K562 (cell line): ENCODE data around the gene UBE2G2. TPM values are rescaled to one million over a fixed set of nuclear protein-coding genes. Genes with fewer than 3 reads are reported as not detected.

Source experiments
- ATAC-seq: fragments of 200-7000 bp; cut with Tn5 transposase; 3 replicates; pipeline ENCODE4 v1.9.1; 2020; ENCODE audit warnings: moderate library complexity
- BruUV-seq: library from RNA; stranded (reverse); fragments of 400-500 nt; replicated peaks from 2 replicates; lab custom pipeline; 2021; lab: Mats Ljungman, UMichigan
- CTCF ChIA-PET: fragments of 300-600 bp; formaldehyde crosslinking; extraction: SDS; loops from one replicate; lab custom pipeline; 2021; ENCODE audit warnings: low intra/inter-chr PET ratio; lab: Yijun Ruan, JAX
- POLR2A ChIA-PET: fragments of 300-600, 350-650 bp; sonication (Branson Sonifier 250); formaldehyde crosslinking; extraction: SDS; loops from one replicate; lab custom pipeline; 2021; ENCODE audit warnings: antibody characterized with exemption, inconsistent platforms; lab: Yijun Ruan, JAX
- DNase-seq, 4 experiments: peaks; one replicate each; pipeline versions ENCODE4 v3.0.0 to v3.0.0-alpha.2; 2011 to 2018; ENCODE audit warnings: low spot score in 3 of 4, mixed read lengths in 3 of 4; ENCODE audit errors: extremely low read depth in 1 of 4
- FAIRE-seq: peaks from 2 replicates; lab custom pipeline; 2011; peaks lifted over from hg19 to GRCh38; lab: Jason Lieb, UNC
- H2AFZ ChIP-seq: 2 replicates; pipeline ENCODE4 v1.6.0; 2011; ENCODE audit warnings: low read depth, low read length, control low read depth, inconsistent platforms
- H3K27ac ChIP-seq: fragments of 200-600 bp; 3 replicates; pipeline ENCODE4 v1.8.0; 2011; ENCODE audit warnings: low read depth, mild to moderate bottlenecking, control low read depth, inconsistent platforms, low read length, moderate library complexity, mixed read lengths; ENCODE audit errors: extremely low read depth
- H3K27me3 ChIP-seq, 2 experiments: fragments of 300-600 bp in 1 of 2; 2 replicates in 1 of 2; 3 replicates in 1 of 2; pipeline versions ENCODE4 v1.6.0 to v1.8.0; 2011; ENCODE audit warnings: inconsistent platforms in 2 of 2, low read length in 2 of 2, mild to moderate bottlenecking in 1 of 2, mixed read lengths in 1 of 2, moderate library complexity in 1 of 2; ENCODE audit not compliant: control insufficient read depth in 2 of 2, insufficient read depth in 2 of 2
- H3K36me3 ChIP-seq: fragments of 300-600 bp; 3 replicates; pipeline ENCODE4 v1.8.0; 2011; ENCODE audit warnings: mild to moderate bottlenecking, low read length, inconsistent platforms; ENCODE audit not compliant: control insufficient read depth, insufficient read depth
- H3K4me1 ChIP-seq, 2 experiments: fragments of 200-600 bp in 1 of 2; replicated peaks in 1 of 2; 2 replicates in 1 of 2; 3 replicates in 1 of 2; pipeline versions ENCODE4 v1.5.1 to v1.8.0; 2011; ENCODE audit warnings: inconsistent platforms in 2 of 2, low read length in 2 of 2, mild to moderate bottlenecking in 1 of 2, mixed read lengths in 1 of 2, moderate library complexity in 1 of 2; ENCODE audit not compliant: control insufficient read depth in 2 of 2, insufficient read depth in 2 of 2
- H3K4me2 ChIP-seq: 2 replicates; pipeline ENCODE4 v1.6.1; 2011; ENCODE audit warnings: low read length, control low read depth, inconsistent platforms, mixed read lengths; ENCODE audit not compliant: insufficient read depth
- H3K4me3 ChIP-seq: fragments of 200-600 bp; sonication (generic), shearing (Covaris generic); 2 replicates; pipeline ENCODE4 v1.5.1; 2016; ENCODE audit warnings: control low read depth, inconsistent platforms
- H3K79me2 ChIP-seq: fragments of 200-600 bp; 3 replicates; pipeline ENCODE4 v1.8.0; 2011; ENCODE audit warnings: low read length, inconsistent platforms; ENCODE audit not compliant: control insufficient read depth, insufficient read depth
- H3K9ac ChIP-seq, 2 experiments: 2 replicates each; pipeline versions ENCODE4 v1.6.0 to v1.6.1; 2011; ENCODE audit warnings: low read depth in 2 of 2, low read length in 2 of 2, control low read depth in 1 of 2, inconsistent platforms in 1 of 2, mild to moderate bottlenecking in 1 of 2, mixed read lengths in 1 of 2; ENCODE audit not compliant: insufficient read depth in 1 of 2
- H3K9me1 ChIP-seq: one replicate; pipeline ENCODE4 v1.6.0; 2011; ENCODE audit warnings: inconsistent platforms, mild to moderate bottlenecking, low read length, moderate library complexity; ENCODE audit not compliant: control insufficient read depth, insufficient read depth
- H3K9me3 ChIP-seq: replicated peaks from 2 replicates; pipeline ENCODE4 v1.5.1; 2011; ENCODE audit warnings: low read depth, low read length, inconsistent platforms; ENCODE audit not compliant: control insufficient read depth, insufficient read depth
- H4K20me1 ChIP-seq: replicated peaks from 2 replicates; pipeline ENCODE4 v1.6.1; 2011; ENCODE audit warnings: low read length, inconsistent platforms, mixed read lengths; ENCODE audit not compliant: control insufficient read depth, insufficient read depth
- EHMT2 ChIP-seq: fragments of 450-650 bp; IDR thresholded peaks from 2 replicates; pipeline ENCODE4 v1.6.1; 2018; ENCODE audit warnings: antibody characterized with exemption
- GTF2E2 ChIP-seq: fragments of 200-800 bp; sonication (Bioruptor generic); IDR thresholded peaks from 2 replicates; pipeline ENCODE4 v1.6.1; 2016; ENCODE audit warnings: missing genetic modification characterization, missing compliant biosample characterization
- NFE2 ChIP-seq: IDR thresholded peaks from 2 replicates; pipeline ENCODE4 v1.6.1; 2014; ENCODE audit warnings: antibody characterized with exemption, low read depth
- NR2C2 ChIP-seq, 2 experiments: fragments of 200-800 bp in 1 of 2; sonication (Bioruptor generic) in 1 of 2; sonication (generic) in 1 of 2; formaldehyde crosslinking in 1 of 2; IDR thresholded peaks; 2 replicates each; pipeline versions ENCODE4 v1.6.1 to v1.8.0; 2016 to 2022; ENCODE audit warnings: mild to moderate bottlenecking in 1 of 2, missing compliant biosample characterization in 1 of 2, missing genetic modification characterization in 1 of 2, missing genetic modification reagents in 1 of 2
- PHF8 ChIP-seq: fragments of 200-600 bp; sonication (generic); IDR thresholded peaks from 2 replicates; pipeline ENCODE4 v1.6.1; 2012; ENCODE audit warnings: mixed run types, mild to moderate bottlenecking, inconsistent platforms, low read length, moderate library complexity, borderline replicate concordance
- PTBP1 ChIP-seq: fragments of 200-400 bp; formaldehyde crosslinking; IDR thresholded peaks from 2 replicates; pipeline ENCODE4 v1.6.1; 2017; ENCODE audit warnings: low read depth, low read length
- TAF1 ChIP-seq: IDR thresholded peaks from 2 replicates; pipeline ENCODE4 v1.6.1; 2011; ENCODE audit warnings: mild to moderate bottlenecking, low read length, moderate library complexity; ENCODE audit not compliant: insufficient read depth, control insufficient read depth, severe bottlenecking; ENCODE audit errors: extremely low read depth
- TBP ChIP-seq: optimal IDR thresholded peaks from 2 replicates; pipeline ENCODE3; 2011; ENCODE audit warnings: low read depth, low read length, improper control_type of control experiment
- TCF7 ChIP-seq: sonication (generic); IDR thresholded peaks from 2 replicates; pipeline ENCODE4 v1.6.1; 2016; ENCODE audit warnings: antibody characterized with exemption, borderline replicate concordance
- ZNF140 ChIP-seq: fragments of 250-450 bp; sonication (Bioruptor Pico); IDR thresholded peaks from 2 replicates; pipeline ENCODE4 v1.8.0; 2021; ENCODE audit warnings: moderate library complexity, mild to moderate bottlenecking, inconsistent platforms
- WGBS: fragments of 100-300 bp; shearing (Covaris generic); methylation state at CpG from one replicate; pipeline ENCODE4 v1.1.6; 2016; ENCODE audit warnings: low coverage, mixed read lengths; ENCODE audit not compliant: insufficient coverage; ENCODE audit errors: missing lambda C conversion rate; 5-methylcytosine and 5-hydroxymethylcytosine counted together
- in situ Hi-C: fragments of 300-500 bp; cut with MboI; formaldehyde crosslinking; loops from 4 replicates; pipeline ENCODE4 v1.15.0; 2018; ENCODE audit warnings: inconsistent platforms, mixed read lengths
- intact Hi-C: fragments of 100-400 bp; cut with micrococcal nuclease; formaldehyde crosslinking; loops from 2 replicates; pipeline ENCODE4 v1.14.2; 2022
- polyA plus RNA-seq, 8 experiments: library from polyadenylated mRNA; depleted of rRNA in 4 of 8; stranded (reverse) in 5 of 8; unstranded in 3 of 8; fragments of >200 nt; fragmentation: Nextera tagmentation in 2 of 8; fragmentation: Illumina TruSeq in 1 of 8; extraction: Ambion mirVana in 2 of 8; extraction: Trizol in 1 of 8; gene quantifications; 2 replicates each; pipeline versions ENCODE4 v1.2.1 to v1.2.3, GENCODE V29; 2011 to 2014; ENCODE audit warnings: inconsistent platforms in 1 of 8, missing spikeins in 1 of 8
- total RNA-seq, 7 experiments: library from RNA; depleted of rRNA in 6 of 7; stranded (reverse); fragments of >200 nt in 6 of 7; fragmentation: Illumina TruSeq in 2 of 7; extraction: Trizol in 2 of 7; gene quantifications; 2 replicates each; pipeline versions ENCODE4 v1.2.1 to v1.2.3, GENCODE V29; 2011 to 2021; ENCODE audit warnings: low replicate concordance in 1 of 7
- TF ChIP-seq, protein P1 (sequence below), 2 experiments: fragments of 450-650 bp; IDR thresholded peaks; 2 replicates each; pipeline ENCODE4 v1.6.1; 2018; ENCODE audit warnings: mild to moderate bottlenecking in 2 of 2, low read depth in 1 of 2; ENCODE audit not compliant: partially characterized antibody in 2 of 2
- TF ChIP-seq, protein P2 (sequence below): fragments of 250-450 bp; sonication (Bioruptor Pico); IDR thresholded peaks from 2 replicates; pipeline ENCODE4 v1.5.0; 2021
- TF ChIP-seq, protein P3 (sequence below), 2 experiments: fragments of 450-650 bp in 1 of 2; sonication (generic) in 1 of 2; formaldehyde crosslinking; conservative IDR thresholded peaks; 2 replicates each; pipeline versions ENCODE4 v1.4.0 to v1.8.1; 2020 to 2022; ENCODE audit warnings: mild to moderate bottlenecking in 1 of 2, missing genetic modification reagents in 1 of 2
- TF ChIP-seq, protein P4 (sequence below): fragments of 250-450 bp; sonication (Bioruptor Pico); IDR thresholded peaks from 2 replicates; pipeline ENCODE4 v1.9.0; 2021; ENCODE audit warnings: mild to moderate bottlenecking, inconsistent platforms

The UBE2G2 gene
- total and polyA plus RNA-seq, 9 of the 15 experiments (the other 6 are each of a cell fraction or from before 2014, with no cell fraction given) = 47.5 to 225 (median 140) TPM

DNA sequence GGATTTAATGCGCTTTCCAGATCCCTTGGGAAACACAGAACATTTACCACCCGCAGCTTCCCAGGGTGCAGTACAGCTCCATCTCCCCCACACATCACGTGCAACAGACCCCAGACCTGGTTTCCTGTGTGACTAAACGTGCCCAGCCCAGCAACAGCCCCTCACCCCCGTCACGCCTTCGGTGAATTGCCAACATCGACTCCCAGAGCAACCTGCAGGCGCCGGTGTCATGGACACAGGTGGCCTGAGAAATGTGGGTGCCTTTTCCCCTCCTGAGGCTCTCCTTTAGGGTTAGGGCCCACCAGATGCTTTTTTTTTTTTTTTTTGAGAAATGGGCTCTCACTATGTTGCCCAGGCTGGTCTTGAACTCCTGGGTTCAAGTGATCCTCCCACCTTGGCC lies 40.5 kb upstream of the UBE2G2 start:
- BruUV-seq = no TSS peak
- 20% methylated on average over 10 of the region's 10 CpGs for WGBS
- TF ChIP-seq PHF8 = no peak
- TF ChIP-seq ZNF140 (CRISPR knock-in tag) = no peak
- no peak for TF ChIP-seq TAF1
- TF ChIP-seq, protein P1, sequence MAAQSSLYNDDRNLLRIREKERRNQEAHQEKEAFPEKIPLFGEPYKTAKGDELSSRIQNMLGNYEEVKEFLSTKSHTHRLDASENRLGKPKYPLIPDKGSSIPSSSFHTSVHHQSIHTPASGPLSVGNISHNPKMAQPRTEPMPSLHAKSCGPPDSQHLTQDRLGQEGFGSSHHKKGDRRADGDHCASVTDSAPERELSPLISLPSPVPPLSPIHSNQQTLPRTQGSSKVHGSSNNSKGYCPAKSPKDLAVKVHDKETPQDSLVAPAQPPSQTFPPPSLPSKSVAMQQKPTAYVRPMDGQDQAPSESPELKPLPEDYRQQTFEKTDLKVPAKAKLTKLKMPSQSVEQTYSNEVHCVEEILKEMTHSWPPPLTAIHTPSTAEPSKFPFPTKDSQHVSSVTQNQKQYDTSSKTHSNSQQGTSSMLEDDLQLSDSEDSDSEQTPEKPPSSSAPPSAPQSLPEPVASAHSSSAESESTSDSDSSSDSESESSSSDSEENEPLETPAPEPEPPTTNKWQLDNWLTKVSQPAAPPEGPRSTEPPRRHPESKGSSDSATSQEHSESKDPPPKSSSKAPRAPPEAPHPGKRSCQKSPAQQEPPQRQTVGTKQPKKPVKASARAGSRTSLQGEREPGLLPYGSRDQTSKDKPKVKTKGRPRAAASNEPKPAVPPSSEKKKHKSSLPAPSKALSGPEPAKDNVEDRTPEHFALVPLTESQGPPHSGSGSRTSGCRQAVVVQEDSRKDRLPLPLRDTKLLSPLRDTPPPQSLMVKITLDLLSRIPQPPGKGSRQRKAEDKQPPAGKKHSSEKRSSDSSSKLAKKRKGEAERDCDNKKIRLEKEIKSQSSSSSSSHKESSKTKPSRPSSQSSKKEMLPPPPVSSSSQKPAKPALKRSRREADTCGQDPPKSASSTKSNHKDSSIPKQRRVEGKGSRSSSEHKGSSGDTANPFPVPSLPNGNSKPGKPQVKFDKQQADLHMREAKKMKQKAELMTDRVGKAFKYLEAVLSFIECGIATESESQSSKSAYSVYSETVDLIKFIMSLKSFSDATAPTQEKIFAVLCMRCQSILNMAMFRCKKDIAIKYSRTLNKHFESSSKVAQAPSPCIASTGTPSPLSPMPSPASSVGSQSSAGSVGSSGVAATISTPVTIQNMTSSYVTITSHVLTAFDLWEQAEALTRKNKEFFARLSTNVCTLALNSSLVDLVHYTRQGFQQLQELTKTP (IDR thresholded peaks at IDR 0.05; ENCODE audit: low read depth in 1 of 2, partially characterized antibody in 2 of 2) = no peak
- TF ChIP-seq, protein P2, sequence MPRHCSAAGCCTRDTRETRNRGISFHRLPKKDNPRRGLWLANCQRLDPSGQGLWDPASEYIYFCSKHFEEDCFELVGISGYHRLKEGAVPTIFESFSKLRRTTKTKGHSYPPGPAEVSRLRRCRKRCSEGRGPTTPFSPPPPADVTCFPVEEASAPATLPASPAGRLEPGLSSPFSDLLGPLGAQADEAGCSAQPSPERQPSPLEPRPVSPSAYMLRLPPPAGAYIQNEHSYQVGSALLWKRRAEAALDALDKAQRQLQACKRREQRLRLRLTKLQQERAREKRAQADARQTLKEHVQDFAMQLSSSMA (CRISPR knock-in tag) = no peak
- TF ChIP-seq, protein P3, sequence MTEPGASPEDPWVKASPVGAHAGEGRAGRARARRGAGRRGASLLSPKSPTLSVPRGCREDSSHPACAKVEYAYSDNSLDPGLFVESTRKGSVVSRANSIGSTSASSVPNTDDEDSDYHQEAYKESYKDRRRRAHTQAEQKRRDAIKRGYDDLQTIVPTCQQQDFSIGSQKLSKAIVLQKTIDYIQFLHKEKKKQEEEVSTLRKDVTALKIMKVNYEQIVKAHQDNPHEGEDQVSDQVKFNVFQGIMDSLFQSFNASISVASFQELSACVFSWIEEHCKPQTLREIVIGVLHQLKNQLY (CRISPR knock-in tag; conservative IDR thresholded peaks at IDR 0.05) = no peak
- no peak for TF ChIP-seq EHMT2
- TF ChIP-seq TCF7 = no peak
- no peak for TF ChIP-seq TBP
- no peak for TF ChIP-seq NR2C2 (CRISPR knock-in tag; IDR thresholded peaks at IDR 0.05)
- TF ChIP-seq NR2C2 (tag; IDR thresholded peaks at IDR 0.05) = no peak
- TF ChIP-seq GTF2E2 (tag) = no peak
- TF ChIP-seq NFE2 = no peak
- TF ChIP-seq PTBP1 = no peak
- TF ChIP-seq, protein P4, sequence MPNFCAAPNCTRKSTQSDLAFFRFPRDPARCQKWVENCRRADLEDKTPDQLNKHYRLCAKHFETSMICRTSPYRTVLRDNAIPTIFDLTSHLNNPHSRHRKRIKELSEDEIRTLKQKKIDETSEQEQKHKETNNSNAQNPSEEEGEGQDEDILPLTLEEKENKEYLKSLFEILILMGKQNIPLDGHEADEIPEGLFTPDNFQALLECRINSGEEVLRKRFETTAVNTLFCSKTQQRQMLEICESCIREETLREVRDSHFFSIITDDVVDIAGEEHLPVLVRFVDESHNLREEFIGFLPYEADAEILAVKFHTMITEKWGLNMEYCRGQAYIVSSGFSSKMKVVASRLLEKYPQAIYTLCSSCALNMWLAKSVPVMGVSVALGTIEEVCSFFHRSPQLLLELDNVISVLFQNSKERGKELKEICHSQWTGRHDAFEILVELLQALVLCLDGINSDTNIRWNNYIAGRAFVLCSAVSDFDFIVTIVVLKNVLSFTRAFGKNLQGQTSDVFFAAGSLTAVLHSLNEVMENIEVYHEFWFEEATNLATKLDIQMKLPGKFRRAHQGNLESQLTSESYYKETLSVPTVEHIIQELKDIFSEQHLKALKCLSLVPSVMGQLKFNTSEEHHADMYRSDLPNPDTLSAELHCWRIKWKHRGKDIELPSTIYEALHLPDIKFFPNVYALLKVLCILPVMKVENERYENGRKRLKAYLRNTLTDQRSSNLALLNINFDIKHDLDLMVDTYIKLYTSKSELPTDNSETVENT (CRISPR knock-in tag) = no peak

More for the DNA sequence above, 40.5 kb upstream of the UBE2G2 start:
- ATAC-seq (no peak), FAIRE-seq (no peak), DNase-seq (no peak)
- Histone ChIP-seq H4K20me1 (no peaks in the 10 kb centered on the region), H3K27me3 (peaks cover 14 to 36% of the 10 kb centered on the region in 2 experiments; a peak in 4 of 5 replicates), H3K9ac (no peak overlapping the region), H3K36me3 (no peaks in the 10 kb centered on the region), H3K27ac (no peak overlapping the region), H3K9me3 (no peaks in the 10 kb centered on the region), H3K4me3 (no peak overlapping the region), H3K79me2 (no peaks in the 10 kb centered on the region), H3K4me1 (peaks cover 14 to 52% of the 10 kb centered on the region in 2 experiments), H2AFZ (no peak overlapping the region), H3K9me1 (no peaks in the 10 kb centered on the region), H3K4me2 (no peak overlapping the region)
- POLR2A ChIA-PET = no interaction called here
- intact Hi-C loops (no loop called here), in situ Hi-C loops (no loop called here)
- CTCF ChIA-PET = no interaction called here
